B cell (primary cell): Measurements from ENCODE around the gene C16orf92.

Experiments
- CTCF ChIP-seq: fragments of 200-600 bp; IDR thresholded peaks from one replicate; pipeline ENCODE4 v1.8.0; 2022; ENCODE audit warnings: antibody characterized with exemption, mild to moderate bottlenecking
- EZH2 ChIP-seq: IDR thresholded peaks from 2 replicates; pipeline ENCODE4 v1.6.1; 2012; ENCODE audit warnings: borderline replicate concordance, low read depth, mild to moderate bottlenecking, moderate library complexity, low read length; ENCODE audit not compliant: insufficient read depth, poor library complexity, severe bottlenecking

GRCh38 chr16:29993191-29993902 is 29.7 kb upstream of the C16orf92 start:
- TF ChIP-seq CTCF, result no peak
- TF ChIP-seq EZH2, result no peak
